Measurements from ENCODE around the gene GPR162.

- TF ChIP-seq EZH2 (IDR thresholded peaks at IDR 0.05; ENCODE audit: borderline replicate concordance, insufficient read depth, low read length, poor library complexity, severe bottlenecking), result no peak
- TF ChIP-seq CTCF (IDR thresholded peaks at IDR 0.05; ENCODE audit: poor library complexity, severe bottlenecking), result no peak
- TF ChIP-seq POLR2AphosphoS5 (IDR thresholded peaks at IDR 0.05), result no peak
- TF ChIP-seq EP300 (conservative IDR thresholded peaks at IDR 0.05; ENCODE audit: poor library complexity, severe bottlenecking), result no peak
- no peak for TF ChIP-seq RAD21 (conservative IDR thresholded peaks at IDR 0.05)
- no peak for TF ChIP-seq SMC3 (conservative IDR thresholded peaks at IDR 0.05; ENCODE audit: poor library complexity)
Measured at GRCh38 chr12:6782119-6782518, 39.5 kb upstream of the GPR162 start.

Measured in neural cell (in vitro differentiated cells).